ENCODE data around the gene POLR3A. TPM values are rescaled to one million over a fixed set of nuclear protein-coding genes. Genes with fewer than 3 reads are reported as not detected.

POLR3A gene
- total and polyA plus RNA-seq, 10 donors = 2.7 to 18.9 (median 15.0) TPM

DNA sequence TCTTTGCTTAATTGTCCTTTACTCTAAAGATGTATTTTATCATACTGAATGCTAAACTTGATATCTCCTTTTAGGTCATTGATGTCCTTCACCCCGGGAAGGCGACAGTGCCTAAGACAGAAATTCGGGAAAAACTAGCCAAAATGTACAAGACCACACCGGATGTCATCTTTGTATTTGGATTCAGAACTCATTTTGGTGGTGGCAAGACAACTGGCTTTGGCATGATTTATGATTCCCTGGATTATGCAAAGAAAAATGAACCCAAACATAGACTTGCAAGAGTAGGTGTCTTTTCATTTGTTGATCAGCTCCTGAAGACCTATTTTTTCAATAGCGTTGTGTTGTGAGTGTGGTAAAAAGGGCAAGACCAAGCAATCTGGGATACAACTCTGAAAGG is 6.1 kb upstream of the POLR3A start:
- no peaks in the 10 kb centered on the region for H3K27me3 ChIP-seq (replicated peaks in 1 of 7)
- H3K4me3 ChIP-seq = peak overlapping the region in 1 of 8 donors; percentile 95
- peaks cover 11 to 69% (median 56%) of the 10 kb centered on the region in 6 donors for H3K4me1 ChIP-seq
- intact Hi-C loops (cut with DNase I; ENCODE audit: low total_unique reads) = no loop called here
- 75 to 93% (median 83%) methylated on average over 5 of the region's 5 CpGs for WGBS, 5 donors
- H3K9me3 ChIP-seq = no peaks in the 10 kb centered on the region
- peaks cover 0 to 55% (median 53%) of the 10 kb centered on the region in 6 donors for H3K36me3 ChIP-seq
- TF ChIP-seq POLR2AphosphoS5 (IDR thresholded peaks at IDR 0.05) (no peak), POLR2A (IDR thresholded peaks at IDR 0.05) (no peak)
- TF ChIP-seq, protein P1, sequence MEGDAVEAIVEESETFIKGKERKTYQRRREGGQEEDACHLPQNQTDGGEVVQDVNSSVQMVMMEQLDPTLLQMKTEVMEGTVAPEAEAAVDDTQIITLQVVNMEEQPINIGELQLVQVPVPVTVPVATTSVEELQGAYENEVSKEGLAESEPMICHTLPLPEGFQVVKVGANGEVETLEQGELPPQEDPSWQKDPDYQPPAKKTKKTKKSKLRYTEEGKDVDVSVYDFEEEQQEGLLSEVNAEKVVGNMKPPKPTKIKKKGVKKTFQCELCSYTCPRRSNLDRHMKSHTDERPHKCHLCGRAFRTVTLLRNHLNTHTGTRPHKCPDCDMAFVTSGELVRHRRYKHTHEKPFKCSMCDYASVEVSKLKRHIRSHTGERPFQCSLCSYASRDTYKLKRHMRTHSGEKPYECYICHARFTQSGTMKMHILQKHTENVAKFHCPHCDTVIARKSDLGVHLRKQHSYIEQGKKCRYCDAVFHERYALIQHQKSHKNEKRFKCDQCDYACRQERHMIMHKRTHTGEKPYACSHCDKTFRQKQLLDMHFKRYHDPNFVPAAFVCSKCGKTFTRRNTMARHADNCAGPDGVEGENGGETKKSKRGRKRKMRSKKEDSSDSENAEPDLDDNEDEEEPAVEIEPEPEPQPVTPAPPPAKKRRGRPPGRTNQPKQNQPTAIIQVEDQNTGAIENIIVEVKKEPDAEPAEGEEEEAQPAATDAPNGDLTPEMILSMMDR (IDR thresholded peaks at IDR 0.05 in 8 of 11, conservative IDR thresholded peaks at IDR 0.05 in 3 of 11) = no peak
- DNase-seq = no peak
- H3K27ac ChIP-seq = no peak overlapping the region

DNA sequence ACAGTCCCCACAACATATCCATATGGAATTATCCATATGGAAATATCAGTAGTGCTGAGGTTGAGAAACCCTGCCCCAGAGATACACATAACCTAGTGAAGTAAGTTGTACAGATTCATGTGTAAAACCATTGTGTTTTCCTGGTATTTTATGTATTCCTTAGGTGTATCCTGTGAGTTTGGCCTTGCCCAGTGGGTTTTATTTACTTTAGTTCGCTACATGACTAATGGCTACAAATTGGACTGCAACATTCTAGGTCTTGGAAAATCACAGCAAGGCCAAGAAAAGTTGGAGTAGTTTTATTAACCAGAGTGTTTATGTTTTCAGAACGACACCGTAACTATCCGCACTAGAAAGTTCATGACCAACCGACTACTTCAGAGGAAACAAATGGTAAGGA is 5.7 kb upstream of the POLR3A start:
- intact Hi-C loops (cut with DNase I; ENCODE audit: low total_unique reads) = no loop called here
- TF ChIP-seq POLR2A (IDR thresholded peaks at IDR 0.05) (no peak), POLR2AphosphoS5 (IDR thresholded peaks at IDR 0.05) (no peak)
- TF ChIP-seq, protein P1 (IDR thresholded peaks at IDR 0.05 in 8 of 11, conservative IDR thresholded peaks at IDR 0.05 in 3 of 11) = no peak
- peak overlapping the region in 6 of 8 donors; percentile 55 to 95 (median 76) for H3K4me3 ChIP-seq
- no peaks in the 10 kb centered on the region for H3K9me3 ChIP-seq
- H3K27ac ChIP-seq = peak overlapping the region in 4 of 8 donors; percentile 77 to 88 (median 84)
- H3K36me3 ChIP-seq = peaks cover 0 to 51% (median 49%) of the 10 kb centered on the region in 6 donors
- no peak for DNase-seq
- H3K4me1 ChIP-seq = peaks cover 11 to 72% (median 58%) of the 10 kb centered on the region in 6 donors
- no peaks in the 10 kb centered on the region for H3K27me3 ChIP-seq (replicated peaks in 1 of 7)
- 65 to 84% (median 76%) methylated on average over 5 of the region's 5 CpGs for WGBS, 5 donors

DNA sequence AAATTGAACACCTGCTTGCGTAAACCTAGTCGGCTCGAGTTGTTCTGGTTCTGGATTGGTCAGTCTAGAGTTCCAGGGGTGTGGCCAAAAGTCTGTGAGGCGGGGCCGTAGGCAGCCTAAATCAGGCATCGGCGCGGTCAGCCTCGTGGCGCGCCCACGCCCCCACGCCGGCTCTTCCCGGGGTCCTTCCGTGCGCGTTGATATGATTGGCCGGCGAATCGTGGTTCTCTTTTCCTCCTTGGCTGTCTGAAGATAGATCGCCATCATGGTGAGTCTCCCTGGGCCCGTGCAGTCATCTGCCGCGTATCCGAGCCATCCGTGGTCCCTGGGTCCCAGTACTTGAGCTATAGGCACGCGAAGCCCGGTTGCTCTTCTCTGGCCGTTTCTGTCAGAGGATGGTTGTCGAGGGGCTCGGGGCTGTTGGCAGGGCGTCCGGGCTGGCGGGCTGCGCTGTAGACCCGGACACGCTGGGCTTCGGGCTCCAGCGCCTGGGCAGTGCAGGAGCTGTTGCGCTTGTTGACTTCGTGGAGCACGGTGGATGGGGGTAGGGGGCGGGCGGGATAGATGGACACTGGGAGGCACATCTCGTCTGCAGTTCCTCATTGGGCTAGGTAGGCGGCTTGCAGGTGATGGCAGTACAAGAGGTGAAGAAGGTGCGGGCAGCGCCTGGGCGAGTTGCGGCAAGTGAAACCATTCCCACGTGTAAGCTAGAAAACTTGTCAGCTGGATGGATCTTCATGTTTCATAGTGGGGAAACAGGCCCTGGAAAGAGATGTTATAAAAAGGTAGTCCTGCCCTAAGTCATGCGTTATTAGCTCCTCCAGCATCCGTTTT is 4.5 kb upstream of the POLR3A start, which contains the start of gene RPS24:
RPS24 (plus strand) TSS at position 227 of the 834 bp plus-strand sequence; CDS start at position 266, 39 bp downstream.
- intact Hi-C loops (cut with DNase I; ENCODE audit: low total_unique reads) = no loop called here
- H3K27ac ChIP-seq = peak within 1 kb of the TSS; percentile 54 to 88 (median 80)
- peaks cover 12 to 68% (median 59%) of the 10 kb centered on the region in 6 donors for H3K4me1 ChIP-seq
- H3K4me3 ChIP-seq = peak within 1 kb of the TSS; percentile 55 to 95 (median 76)
- WGBS, 5 donors = 0 to 1% (median 0%) methylated on average over 54 to 55 of the region's 55 CpGs
- DNase-seq = peak; percentile 97
- H3K9me3 ChIP-seq = no peaks in the 10 kb centered on the region
- peaks cover 0 to 40% (median 37%) of the 10 kb centered on the region in 6 donors for H3K36me3 ChIP-seq
- no peaks in the 10 kb centered on the region for H3K27me3 ChIP-seq (replicated peaks in 1 of 7)
- TF ChIP-seq, protein P1 (IDR thresholded peaks at IDR 0.05 in 8 of 11, conservative IDR thresholded peaks at IDR 0.05 in 3 of 11) = peak in 3 of 11 experiments; percentile 7 to 37 (median 12)
- TF ChIP-seq POLR2A (IDR thresholded peaks at IDR 0.05) = peak; percentile 19 to 54 (median 49)
- peak; percentile 92 to 95 (median 94) for TF ChIP-seq POLR2AphosphoS5 (IDR thresholded peaks at IDR 0.05)

DNA sequence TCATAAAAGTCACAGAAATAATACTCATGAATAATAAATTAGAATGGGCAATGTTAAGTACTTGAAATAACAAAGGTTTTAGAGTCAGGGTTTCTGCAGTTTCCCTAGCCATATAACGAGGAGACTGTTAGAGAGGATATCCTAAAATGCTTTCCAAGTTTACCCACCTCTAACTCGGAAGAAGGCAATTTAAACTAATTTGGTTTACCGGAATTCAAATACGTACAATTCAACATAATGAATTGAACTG is 4.0 kb upstream of the POLR3A start:
- no peaks in the 10 kb centered on the region for H3K9me3 ChIP-seq
- WGBS, 5 donors = 0 to 1% (median 0%) methylated on average over 4 of the region's 4 CpGs
- peak overlapping the region in 7 of 8 donors; percentile 73 to 88 (median 82) for H3K27ac ChIP-seq
- TF ChIP-seq POLR2AphosphoS5 (IDR thresholded peaks at IDR 0.05) (no peak), POLR2A (IDR thresholded peaks at IDR 0.05) (no peak)
- TF ChIP-seq, protein P1 (IDR thresholded peaks at IDR 0.05 in 8 of 11, conservative IDR thresholded peaks at IDR 0.05 in 3 of 11) = no peak
- no peaks in the 10 kb centered on the region for H3K27me3 ChIP-seq (replicated peaks in 1 of 7)
- intact Hi-C loops (cut with DNase I; ENCODE audit: low total_unique reads) = no loop called here
- H3K4me3 ChIP-seq = peak overlapping the region; percentile 20 to 95 (median 70)
- H3K4me1 ChIP-seq = peaks cover 17 to 68% (median 60%) of the 10 kb centered on the region in 6 donors
- no peak for DNase-seq
- peaks cover 0 to 34% (median 32%) of the 10 kb centered on the region in 6 donors for H3K36me3 ChIP-seq
